ENCODE measurements around the gene CKMT2. TPM values are rescaled to one million over a fixed set of nuclear protein-coding genes. Genes with fewer than 3 reads are reported as not detected.

Gene CKMT2
- total and polyA plus RNA-seq, 2 of the 8 experiments (the other 6 are each of a cell fraction or from before 2014, with no cell fraction given), result 2.4 to 5.0 TPM

DNA sequence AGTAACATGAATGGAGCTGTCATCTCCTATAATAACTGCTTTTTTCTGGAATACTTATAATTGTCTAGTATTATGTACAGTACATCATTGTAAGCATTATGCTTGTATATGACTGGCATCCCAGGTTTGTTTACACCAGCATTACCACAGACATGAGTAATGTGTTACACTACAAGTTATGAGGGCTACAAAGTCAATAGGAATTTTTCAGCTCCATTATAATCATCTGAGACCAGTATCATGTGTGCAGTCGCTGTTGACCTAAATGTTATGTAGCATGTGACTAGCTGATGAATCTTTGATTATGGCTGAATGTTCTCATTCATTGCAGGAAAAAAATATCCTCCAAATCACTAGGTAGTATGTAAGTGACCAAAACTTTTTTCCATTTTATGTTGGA is 70.4 kb downstream of the CKMT2 start:
- H2AK5ac ChIP-seq (ENCODE audit: low read depth, low read length), result no peak overlapping the region
- H3K36me3 ChIP-seq (ENCODE audit: control insufficient read depth in 2 of 4, insufficient read depth in 4 of 4, low read length in 3 of 4), result peaks cover 0 to 4% (median 0%) of the 10 kb centered on the region in 4 experiments; a peak in 1 of 8 replicates
- H2AFZ ChIP-seq (ENCODE audit: low read length), result no peak overlapping the region
- no peak overlapping the region for H2BK15ac ChIP-seq (ENCODE audit: low read length)
- H3K4me1 ChIP-seq (replicated peaks in 1 of 4; ENCODE audit: control insufficient read depth in 3 of 4, insufficient read depth in 4 of 4, low read length in 3 of 4), result peaks cover 0 to 8% (median 5%) of the 10 kb centered on the region in 4 experiments; a peak in 3 of 7 replicates
- H3K23ac ChIP-seq (ENCODE audit: insufficient read length), result no peak overlapping the region
- no peak overlapping the region for H3K27ac ChIP-seq (ENCODE audit: low read depth, low read length)
- no peak overlapping the region for H2BK20ac ChIP-seq (ENCODE audit: low read length)
- FAIRE-seq (no peak), DNase-seq (ENCODE audit: low read depth in 1 of 2, low spot score in 2 of 2) (no peak)
- H3K56ac ChIP-seq (replicated peaks; ENCODE audit: insufficient read length, low read depth, low read length), result no peak overlapping the region
- ChIA-PET POLR2A (ENCODE audit: partially characterized antibody) (interaction anchor here (1.3 to 3.7 kb wide), 3 partner anchors 10 to 29 kb away, joined by 3 to 33 read pairs (median 6); no protein-coding TSS in a partner anchor), CTCF (ENCODE audit: partially characterized antibody) (interaction anchor here (0.7 to 1.2 kb wide), 3 partner anchors 52 to 87 kb away, joined by 3 read pairs; no protein-coding TSS in a partner anchor)
- H4K8ac ChIP-seq (ENCODE audit: extremely low read depth, insufficient read depth, low read length), result no peak overlapping the region
- no peak overlapping the region for H4K91ac ChIP-seq (replicated peaks; ENCODE audit: insufficient read length, low read length)
- H3K4me3 ChIP-seq (ENCODE audit: extremely low read depth in 1 of 4, insufficient read depth in 2 of 4, low read depth in 3 of 4, low read length in 4 of 4), result no peak overlapping the region
- no peak overlapping the region for H3K4ac ChIP-seq (replicated peaks; ENCODE audit: insufficient read length, low read depth, low read length)
- peaks cover 2% of the 10 kb centered on the region; the same call in 1 of the 2 replicates for H3K79me1 ChIP-seq (ENCODE audit: low read depth, low read length)
- no peak overlapping the region for H2BK5ac ChIP-seq (ENCODE audit: low read depth, low read length)
- H3K4me2 ChIP-seq (ENCODE audit: insufficient read depth in 1 of 2, low read depth in 2 of 2, low read length in 2 of 2), result no peak overlapping the region
- no peaks in the 10 kb centered on the region for H4K20me1 ChIP-seq (replicated peaks in 1 of 2; ENCODE audit: control insufficient read depth in 1 of 2, insufficient read depth in 2 of 2, low read length in 2 of 2)
- H4K5ac ChIP-seq (ENCODE audit: insufficient read length, low read depth, low read length), result no peak overlapping the region
- no peak overlapping the region for H3K9ac ChIP-seq (replicated peaks in 1 of 4; ENCODE audit: extremely low read depth in 1 of 4, low read depth in 3 of 4, low read length in 3 of 4)
- WGBS, 2 experiments (ENCODE audit: extremely low coverage in 1 of 2, insufficient coverage in 1 of 2, insufficient read length in 1 of 2, insufficient replicate concordance in 2 of 2, low coverage in 1 of 2, low lambda C conversion rate in 2 of 2, missing lambda C conversion rate in 1 of 2), result 82% methylated on average over 1 of the region's 1 CpG; no CpG with 5 or more reads in 1 of the 2 experiments
- H2BK12ac ChIP-seq (ENCODE audit: low read depth, low read length), result no peak overlapping the region
- no peak for TF ChIP-seq SRF (IDR thresholded peaks at IDR 0.05; ENCODE audit: low read depth, low read length)
- TF ChIP-seq RFX5 (IDR thresholded peaks at IDR 0.05; ENCODE audit: borderline replicate concordance, low read depth, low read length), result no peak
- no peak for TF ChIP-seq POLR2A (IDR thresholded peaks at IDR 0.05; ENCODE audit: control extremely low read depth in 1 of 2, low read depth in 2 of 2, low read length in 2 of 2)
- no peak for TF ChIP-seq HDAC2 (IDR thresholded peaks at IDR 0.05; ENCODE audit: borderline replicate concordance in 1 of 2, low read depth in 2 of 2, low read length in 2 of 2)
- no peak for TF ChIP-seq BACH1 (IDR thresholded peaks at IDR 0.05; ENCODE audit: low read length)
- H3K18ac ChIP-seq (ENCODE audit: extremely low read depth, low read length), result no peak overlapping the region
- H3K27me3 ChIP-seq (replicated peaks in 1 of 4; ENCODE audit: control insufficient read depth in 3 of 4, extremely low read depth in 1 of 4, insufficient read depth in 3 of 4, low read length in 3 of 4), result no peaks in the 10 kb centered on the region
- H3K79me2 ChIP-seq (ENCODE audit: control insufficient read depth in 1 of 2, insufficient read depth in 2 of 2, low read length in 2 of 2), result peaks cover 4 to 33% of the 10 kb centered on the region in 2 experiments; a peak in 3 of 4 replicates
- no peaks in the 10 kb centered on the region for H3K9me3 ChIP-seq (ENCODE audit: insufficient read depth in 2 of 2, low read depth in 1 of 2, low read length in 1 of 2)
- peaks cover 3% of the 10 kb centered on the region; the same call in 1 of the 2 replicates for H3K23me2 ChIP-seq (ENCODE audit: low read depth, low read length)
- H2BK120ac ChIP-seq (replicated peaks; ENCODE audit: low read depth, low read length), result no peak overlapping the region
- H3K14ac ChIP-seq (ENCODE audit: insufficient read length), result no peak overlapping the region

All from H1 (cell line).